HL-60 (cell line): ENCODE measurements around the gene PPP1R3D.

ENCODE experiments used
- DNase-seq, 2 experiments: peaks; one replicate each; pipeline ENCODE4 v3.0.0-alpha.2; 2010 to 2020; ENCODE audit warnings: low read depth in 1 of 2, low spot score in 1 of 2
- H3K27ac ChIP-seq: fragments of 250-450 bp; sonication (Bioruptor Pico); replicated peaks from 2 replicates; pipeline ENCODE4 v1.5.1; 2020; ENCODE audit warnings: mild to moderate bottlenecking, moderate library complexity
- H3K27me3 ChIP-seq: fragments of 250-450 bp; sonication (Bioruptor Pico); 2 replicates; pipeline ENCODE4 v1.5.1; 2021; ENCODE audit warnings: mild to moderate bottlenecking, moderate library complexity; ENCODE audit not compliant: insufficient read depth, poor library complexity, severe bottlenecking
- H3K4me3 ChIP-seq: replicated peaks from 2 replicates; pipeline ENCODE4 v1.5.1; 2011; ENCODE audit warnings: mild to moderate bottlenecking, control low read depth, low read length; ENCODE audit not compliant: insufficient read depth
- CTCF ChIP-seq: IDR thresholded peaks from one replicate; pipeline ENCODE4 v1.5.1; 2011; ENCODE audit warnings: low read length, control low read depth, inconsistent platforms; ENCODE audit not compliant: insufficient read depth
- GABPA ChIP-seq: IDR thresholded peaks from 2 replicates; pipeline ENCODE4 v1.6.1; 2012; ENCODE audit warnings: low read depth
- POLR2AphosphoS5 ChIP-seq: IDR thresholded peaks from 2 replicates; pipeline ENCODE4 v1.6.1; 2012; ENCODE audit warnings: low read depth
- SPI1 ChIP-seq: IDR thresholded peaks from 2 replicates; pipeline ENCODE4 v1.6.1; 2012; ENCODE audit warnings: low read depth, mild to moderate bottlenecking, borderline replicate concordance
- TF ChIP-seq, protein P1 (sequence below): IDR thresholded peaks from 2 replicates; pipeline ENCODE4 v1.6.1; 2012; ENCODE audit warnings: low read depth; ENCODE audit not compliant: insufficient replicate concordance

Gene PPP1R3D

DNA sequence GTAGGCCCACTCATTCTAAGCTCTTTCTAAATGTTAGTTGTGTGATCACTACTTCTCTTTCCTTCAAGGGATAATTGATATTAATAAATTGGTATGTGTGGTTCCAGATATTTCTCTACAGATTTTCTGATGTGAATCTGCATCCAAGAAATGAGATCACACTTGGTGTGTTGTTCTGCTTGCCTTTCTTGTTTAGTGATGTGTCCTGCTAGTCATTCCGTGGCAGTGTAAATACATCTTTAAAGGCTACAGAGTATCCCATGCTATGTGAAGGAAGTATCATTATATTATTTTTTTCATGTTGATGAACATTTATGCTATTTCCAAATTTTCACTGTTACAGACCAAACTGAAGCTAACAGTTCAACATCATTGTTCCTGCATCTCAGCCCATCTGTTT lies 31.3 kb upstream of the PPP1R3D start:
- Histone ChIP-seq H3K4me3 (no peak overlapping the region), H3K27me3 (no peaks in the 10 kb centered on the region), H3K27ac (no peak overlapping the region)
- no peak for TF ChIP-seq GABPA
- TF ChIP-seq SPI1: no peak
- TF ChIP-seq, protein P1, sequence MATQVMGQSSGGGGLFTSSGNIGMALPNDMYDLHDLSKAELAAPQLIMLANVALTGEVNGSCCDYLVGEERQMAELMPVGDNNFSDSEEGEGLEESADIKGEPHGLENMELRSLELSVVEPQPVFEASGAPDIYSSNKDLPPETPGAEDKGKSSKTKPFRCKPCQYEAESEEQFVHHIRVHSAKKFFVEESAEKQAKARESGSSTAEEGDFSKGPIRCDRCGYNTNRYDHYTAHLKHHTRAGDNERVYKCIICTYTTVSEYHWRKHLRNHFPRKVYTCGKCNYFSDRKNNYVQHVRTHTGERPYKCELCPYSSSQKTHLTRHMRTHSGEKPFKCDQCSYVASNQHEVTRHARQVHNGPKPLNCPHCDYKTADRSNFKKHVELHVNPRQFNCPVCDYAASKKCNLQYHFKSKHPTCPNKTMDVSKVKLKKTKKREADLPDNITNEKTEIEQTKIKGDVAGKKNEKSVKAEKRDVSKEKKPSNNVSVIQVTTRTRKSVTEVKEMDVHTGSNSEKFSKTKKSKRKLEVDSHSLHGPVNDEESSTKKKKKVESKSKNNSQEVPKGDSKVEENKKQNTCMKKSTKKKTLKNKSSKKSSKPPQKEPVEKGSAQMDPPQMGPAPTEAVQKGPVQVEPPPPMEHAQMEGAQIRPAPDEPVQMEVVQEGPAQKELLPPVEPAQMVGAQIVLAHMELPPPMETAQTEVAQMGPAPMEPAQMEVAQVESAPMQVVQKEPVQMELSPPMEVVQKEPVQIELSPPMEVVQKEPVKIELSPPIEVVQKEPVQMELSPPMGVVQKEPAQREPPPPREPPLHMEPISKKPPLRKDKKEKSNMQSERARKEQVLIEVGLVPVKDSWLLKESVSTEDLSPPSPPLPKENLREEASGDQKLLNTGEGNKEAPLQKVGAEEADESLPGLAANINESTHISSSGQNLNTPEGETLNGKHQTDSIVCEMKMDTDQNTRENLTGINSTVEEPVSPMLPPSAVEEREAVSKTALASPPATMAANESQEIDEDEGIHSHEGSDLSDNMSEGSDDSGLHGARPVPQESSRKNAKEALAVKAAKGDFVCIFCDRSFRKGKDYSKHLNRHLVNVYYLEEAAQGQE: no peak
- TF ChIP-seq POLR2AphosphoS5: no peak
- no peak for TF ChIP-seq CTCF
- DNase-seq: no peak

GRCh38 chr20:59966428-59966827 lies 26.3 kb upstream of the PPP1R3D start:
- TF ChIP-seq, protein P1: no peak
- no peak for TF ChIP-seq POLR2AphosphoS5
- no peak for TF ChIP-seq CTCF
- TF ChIP-seq GABPA: no peak
- no peak for TF ChIP-seq SPI1
- DNase-seq: no peak

DNA sequence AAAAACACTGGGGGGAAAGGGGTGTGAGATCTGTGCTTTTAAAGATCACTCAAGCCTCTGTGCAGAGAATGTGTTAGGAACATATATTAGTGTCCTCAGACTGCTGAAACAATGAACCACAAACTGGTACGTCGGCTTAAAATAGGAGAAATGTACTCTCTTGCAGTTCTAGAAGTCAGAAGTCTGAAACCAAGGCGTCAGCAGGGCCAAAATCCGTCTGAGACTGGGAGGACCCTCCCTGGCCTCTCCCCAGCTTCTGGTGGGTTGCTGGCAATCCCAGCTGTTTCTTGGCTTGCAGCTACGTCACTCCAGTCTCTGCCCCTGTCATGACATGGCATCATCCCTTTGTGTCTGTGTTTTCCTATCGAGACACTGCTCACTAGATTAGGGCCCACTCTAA lies 22.1 kb upstream of the PPP1R3D start:
- no peak overlapping the region for H3K27ac ChIP-seq
- H3K4me3 ChIP-seq: no peak overlapping the region
- no peak for TF ChIP-seq SPI1
- TF ChIP-seq, protein P1: no peak
- no peak for TF ChIP-seq POLR2AphosphoS5
- TF ChIP-seq CTCF: no peak
- no peak for TF ChIP-seq GABPA
- H3K27me3 ChIP-seq: no peaks in the 10 kb centered on the region
- no peak for DNase-seq

More at GRCh38 chr20:59966428-59966827, 26.3 kb upstream of the PPP1R3D start:
- no peak overlapping the region for H3K27ac ChIP-seq
- no peak overlapping the region for H3K4me3 ChIP-seq
- no peaks in the 10 kb centered on the region for H3K27me3 ChIP-seq
